ENCODE measurements around the gene CTSH.
"Not testable (repeated sequence)": the region's sequence is repeated elsewhere in the genome, so short reads cannot be mapped to it uniquely, and the experiment has no call there.

Gene CTSH

DNA sequence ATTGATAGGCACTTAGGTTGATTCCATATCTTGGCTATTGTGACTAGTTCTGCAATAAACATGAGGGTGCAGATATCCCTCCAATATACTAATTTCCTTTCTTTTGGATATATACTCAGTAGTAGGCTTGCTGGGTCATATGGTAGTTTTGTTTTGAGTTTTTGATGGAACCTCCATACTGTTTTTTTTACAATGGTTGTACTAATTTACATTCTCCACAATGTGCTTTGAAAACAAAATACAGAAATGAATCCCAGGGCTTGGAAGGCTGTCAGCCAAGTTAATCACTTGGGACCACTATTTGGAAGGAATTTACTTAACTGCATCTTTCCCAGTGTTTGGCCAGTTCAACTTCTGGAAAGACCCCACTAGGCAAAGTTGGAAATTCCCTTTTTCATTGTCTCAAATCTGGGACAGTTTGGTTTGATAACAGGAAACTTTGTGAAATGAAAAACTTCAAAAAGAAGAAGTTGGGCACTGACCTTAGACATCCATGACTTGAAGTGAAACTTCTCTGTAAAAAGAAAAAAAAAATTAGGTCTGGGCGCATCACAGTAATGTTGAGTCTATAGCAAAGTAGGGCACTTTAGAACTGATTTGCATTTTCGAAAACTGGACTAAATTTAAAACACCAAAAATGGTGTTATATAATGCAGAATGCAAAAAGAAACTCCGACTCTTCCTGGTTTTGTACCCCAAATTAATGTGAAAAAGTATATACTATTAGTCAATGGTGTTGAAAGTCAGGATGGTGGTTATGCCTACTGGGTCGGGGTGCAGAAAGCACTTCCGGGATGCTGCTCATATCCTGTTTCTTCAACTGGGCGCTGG is 6.0 kb downstream of the CTSH start:
- H3K27me3 Mint-ChIP-seq: peaks cover 13% of the 10 kb centered on the region
- H3K9me3 Mint-ChIP-seq: no peaks in the 10 kb centered on the region
- H3K27ac Mint-ChIP-seq: peak overlapping the region; percentile 64
- ATAC-seq: peak; percentile 50
- H3K36me3 Mint-ChIP-seq (ENCODE audit: low read depth): peaks cover 6% of the 10 kb centered on the region
- peaks cover 32% of the 10 kb centered on the region for H3K4me1 Mint-ChIP-seq
- H3K4me3 Mint-ChIP-seq: no peak overlapping the region
- no peak for DNase-seq

GRCh38 chr15:78937132-78937739 is 7.6 kb downstream of the CTSH start:
- H3K4me1 Mint-ChIP-seq: peaks cover 32% of the 10 kb centered on the region
- H3K27me3 Mint-ChIP-seq: peaks cover 5% of the 10 kb centered on the region
- DNase-seq: no peak
- peak overlapping the region; percentile 56 for H3K27ac Mint-ChIP-seq
- peak; percentile 50 for ATAC-seq
- H3K4me3 Mint-ChIP-seq: no peak overlapping the region
- H3K36me3 Mint-ChIP-seq (ENCODE audit: low read depth): peaks cover 3% of the 10 kb centered on the region
- H3K9me3 Mint-ChIP-seq: no peaks in the 10 kb centered on the region

GRCh38 chr15:78934655-78935023 is 10.2 kb downstream of the CTSH start:
- Mint-ChIP-seq H3K27ac (no peak overlapping the region), H3K27me3 (peaks cover 5% of the 10 kb centered on the region), H3K4me3 (no peak overlapping the region), H3K4me1 (peaks cover 29% of the 10 kb centered on the region), H3K9me3 (no peaks in the 10 kb centered on the region), H3K36me3 (ENCODE audit: low read depth) (peaks cover 3% of the 10 kb centered on the region)
- ATAC-seq (no peak), DNase-seq (no peak)

GRCh38 chr15:78933823-78934654 is 10.8 kb downstream of the CTSH start:
- ATAC-seq (no peak), DNase-seq (no peak)
- no peak overlapping the region for H3K4me3 Mint-ChIP-seq
- H3K36me3 Mint-ChIP-seq (ENCODE audit: low read depth): peaks cover 3% of the 10 kb centered on the region
- peaks cover 5% of the 10 kb centered on the region for H3K27me3 Mint-ChIP-seq
- no peak overlapping the region for H3K27ac Mint-ChIP-seq
- H3K9me3 Mint-ChIP-seq: no peaks in the 10 kb centered on the region
- peaks cover 23% of the 10 kb centered on the region for H3K4me1 Mint-ChIP-seq

DNA sequence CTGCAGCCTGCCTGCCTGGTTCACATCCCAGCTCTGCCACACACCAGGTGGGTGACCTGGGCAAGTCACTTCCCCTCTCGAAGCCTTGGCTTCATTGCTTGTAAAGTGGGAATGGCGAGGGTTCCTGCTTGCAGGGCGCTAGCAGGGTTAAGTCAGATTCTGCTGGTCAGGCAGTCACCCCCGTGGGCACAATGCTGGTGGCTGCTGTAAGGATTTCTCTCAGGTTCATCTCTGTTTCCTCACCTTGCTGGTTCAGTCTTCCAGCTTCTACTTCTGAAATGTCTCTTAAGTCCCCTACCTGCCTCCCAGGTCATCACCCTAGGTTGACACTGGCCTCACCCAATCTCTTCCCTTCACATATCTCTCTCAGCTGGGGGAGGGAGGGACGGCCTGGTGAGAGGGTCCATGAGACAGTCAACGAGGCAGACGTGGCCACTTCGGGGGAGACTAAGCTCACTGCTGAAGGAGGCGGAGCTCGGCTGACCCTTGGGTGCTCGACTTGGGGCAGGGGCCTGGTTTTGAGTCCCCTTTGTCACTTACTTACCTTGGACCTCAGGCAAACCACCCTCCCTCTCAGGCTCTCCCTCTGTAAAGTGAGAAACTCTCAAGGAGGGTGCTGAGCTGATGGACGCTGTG is 11.5 kb downstream of the CTSH start:
- Mint-ChIP-seq H3K27ac (no peak overlapping the region), H3K36me3 (ENCODE audit: low read depth) (peaks cover 1% of the 10 kb centered on the region), H3K4me1 (peaks cover 15% of the 10 kb centered on the region), H3K9me3 (no peaks in the 10 kb centered on the region), H3K4me3 (no peak overlapping the region), H3K27me3 (peaks cover under 1% of the 10 kb centered on the region)
- ATAC-seq: no peak
- no peak for DNase-seq

- ATAC-seq (no peak), DNase-seq (no peak)
- Mint-ChIP-seq H3K4me1 (peaks cover 7% of the 10 kb centered on the region), H3K27ac (no peak overlapping the region), H3K27me3 (no peaks in the 10 kb centered on the region), H3K9me3 (no peaks in the 10 kb centered on the region), H3K4me3 (no peak overlapping the region), H3K36me3 (ENCODE audit: low read depth) (no peaks in the 10 kb centered on the region)
Measured at GRCh38 chr15:78932258-78932808, 12.5 kb downstream of the CTSH start.

GRCh38 chr15:78931439-78932257 is 13.2 kb downstream of the CTSH start:
- Mint-ChIP-seq H3K27ac (no peak overlapping the region), H3K4me1 (no peaks in the 10 kb centered on the region), H3K36me3 (ENCODE audit: low read depth) (no peaks in the 10 kb centered on the region), H3K27me3 (no peaks in the 10 kb centered on the region), H3K9me3 (no peaks in the 10 kb centered on the region), H3K4me3 (no peak overlapping the region)
- ATAC-seq (no peak), DNase-seq (no peak)

GRCh38 chr15:78930577-78931388 is 14.1 kb downstream of the CTSH start:
- H3K4me3 Mint-ChIP-seq: no peak overlapping the region
- no peaks in the 10 kb centered on the region for H3K36me3 Mint-ChIP-seq (ENCODE audit: low read depth)
- H3K9me3 Mint-ChIP-seq: no peaks in the 10 kb centered on the region
- DNase-seq: no peak
- H3K4me1 Mint-ChIP-seq: no peaks in the 10 kb centered on the region
- peak; percentile 11 for ATAC-seq
- no peaks in the 10 kb centered on the region for H3K27me3 Mint-ChIP-seq
- H3K27ac Mint-ChIP-seq: no peak overlapping the region

DNA sequence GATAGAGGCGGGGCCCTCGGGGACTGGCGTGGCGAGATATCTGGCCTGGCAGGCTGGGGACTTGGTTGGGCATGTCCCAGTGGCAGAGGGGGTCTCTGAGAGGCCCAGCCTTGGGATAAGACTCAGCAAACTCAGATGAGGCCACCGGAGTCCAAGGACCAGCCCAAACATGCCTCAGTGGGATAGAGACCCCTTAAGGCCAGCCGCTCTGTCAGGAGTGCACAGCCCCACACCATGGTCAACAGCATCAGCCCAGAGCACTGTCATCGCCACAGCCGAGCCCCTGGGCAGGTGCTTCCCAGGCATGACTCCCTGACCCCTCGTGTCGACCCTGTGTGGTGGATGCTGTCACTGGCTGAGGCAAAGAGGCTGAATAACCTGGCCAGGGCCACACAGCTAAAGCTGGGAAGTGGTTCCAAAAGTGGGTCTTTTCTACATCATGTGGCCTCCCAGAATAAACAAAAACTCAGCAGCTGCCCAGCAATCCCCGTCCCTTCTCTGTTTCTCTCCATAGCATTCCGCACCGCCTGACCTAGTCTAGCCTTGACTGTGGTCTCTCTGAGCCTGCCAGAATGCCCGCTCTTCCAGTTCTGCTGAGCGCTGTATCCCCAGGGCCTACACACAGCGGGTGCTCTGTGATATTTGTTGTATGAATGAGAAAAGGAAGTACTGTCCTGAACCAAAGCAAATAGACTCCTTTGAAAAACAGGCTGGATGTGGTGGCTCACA is 15.1 kb downstream of the CTSH start:
- Mint-ChIP-seq H3K4me3 (no peak overlapping the region), H3K27ac (no peak overlapping the region), H3K4me1 (no peaks in the 10 kb centered on the region), H3K9me3 (no peaks in the 10 kb centered on the region), H3K27me3 (no peaks in the 10 kb centered on the region), H3K36me3 (ENCODE audit: low read depth) (no peaks in the 10 kb centered on the region)
- no peak for DNase-seq
- no peak for ATAC-seq

- Mint-ChIP-seq H3K4me3 (no peak overlapping the region), H3K9me3 (no peaks in the 10 kb centered on the region), H3K27me3 (no peaks in the 10 kb centered on the region), H3K27ac (no peak overlapping the region), H3K36me3 (ENCODE audit: low read depth) (no peaks in the 10 kb centered on the region), H3K4me1 (no peaks in the 10 kb centered on the region)
- ATAC-seq (no peak), DNase-seq (no peak)
Measured at GRCh38 chr15:78928616-78929093, 16.2 kb downstream of the CTSH start.

- not testable (repeated sequence) for H3K4me3 Mint-ChIP-seq; H3K27me3 Mint-ChIP-seq; DNase-seq; H3K36me3 Mint-ChIP-seq (ENCODE audit: low read depth); H3K9me3 Mint-ChIP-seq; H3K4me1 Mint-ChIP-seq; H3K27ac Mint-ChIP-seq; ATAC-seq
Measured at GRCh38 chr15:78928176-78928575, 16.7 kb downstream of the CTSH start.

DNA sequence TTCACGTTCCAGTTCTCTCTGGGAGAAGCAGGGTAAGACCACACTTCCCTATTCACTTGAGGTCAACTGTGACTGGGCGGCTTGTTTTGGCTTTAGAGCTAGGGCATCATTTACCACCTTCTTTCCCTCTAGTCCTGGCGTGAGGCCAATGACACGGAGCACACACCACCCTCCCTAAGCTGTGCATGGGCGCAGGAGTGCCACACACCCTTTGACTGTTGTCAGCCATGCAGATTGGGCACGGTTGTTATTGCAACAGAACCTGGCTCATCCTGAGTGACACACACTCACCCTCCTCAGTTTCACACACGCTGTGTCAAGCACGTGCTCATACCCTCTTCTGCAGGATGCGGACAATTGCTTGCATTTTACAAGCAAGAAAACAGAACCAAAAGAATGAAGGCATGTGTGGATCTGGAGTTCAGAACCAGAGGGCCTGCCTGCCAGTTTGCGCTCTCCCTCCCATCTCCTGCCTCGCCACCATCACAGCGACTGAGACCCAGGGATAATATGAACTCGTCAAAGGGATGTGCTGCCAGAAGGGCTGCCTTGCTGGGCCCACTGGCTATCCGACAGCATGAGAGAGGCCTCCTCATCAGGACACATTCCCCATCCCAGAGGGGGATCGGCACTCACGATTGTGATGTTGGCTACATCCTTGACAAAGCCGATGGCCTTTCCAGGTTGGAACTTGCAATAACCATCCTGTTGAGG is 17.6 kb downstream of the CTSH start:
- Mint-ChIP-seq H3K4me3 (no peak overlapping the region), H3K27ac (no peak overlapping the region), H3K27me3 (no peaks in the 10 kb centered on the region), H3K36me3 (ENCODE audit: low read depth) (peaks cover 1% of the 10 kb centered on the region), H3K9me3 (no peaks in the 10 kb centered on the region), H3K4me1 (no peaks in the 10 kb centered on the region)
- no peak for ATAC-seq
- DNase-seq: no peak

Measured in activated naive CD8-positive, alpha-beta T cell treated with anti-CD3 and anti-CD28 coated beads, Interleukin-2, amount 50 U/mL, for 24 hours (primary cell).